ENCODE data around the gene UNG. TPM values are rescaled to one million over a fixed set of nuclear protein-coding genes. Genes with fewer than 3 reads are reported as not detected.

The UNG gene
- polyA plus RNA-seq, 1 donor from 2014 or later: 38.4 TPM

DNA sequence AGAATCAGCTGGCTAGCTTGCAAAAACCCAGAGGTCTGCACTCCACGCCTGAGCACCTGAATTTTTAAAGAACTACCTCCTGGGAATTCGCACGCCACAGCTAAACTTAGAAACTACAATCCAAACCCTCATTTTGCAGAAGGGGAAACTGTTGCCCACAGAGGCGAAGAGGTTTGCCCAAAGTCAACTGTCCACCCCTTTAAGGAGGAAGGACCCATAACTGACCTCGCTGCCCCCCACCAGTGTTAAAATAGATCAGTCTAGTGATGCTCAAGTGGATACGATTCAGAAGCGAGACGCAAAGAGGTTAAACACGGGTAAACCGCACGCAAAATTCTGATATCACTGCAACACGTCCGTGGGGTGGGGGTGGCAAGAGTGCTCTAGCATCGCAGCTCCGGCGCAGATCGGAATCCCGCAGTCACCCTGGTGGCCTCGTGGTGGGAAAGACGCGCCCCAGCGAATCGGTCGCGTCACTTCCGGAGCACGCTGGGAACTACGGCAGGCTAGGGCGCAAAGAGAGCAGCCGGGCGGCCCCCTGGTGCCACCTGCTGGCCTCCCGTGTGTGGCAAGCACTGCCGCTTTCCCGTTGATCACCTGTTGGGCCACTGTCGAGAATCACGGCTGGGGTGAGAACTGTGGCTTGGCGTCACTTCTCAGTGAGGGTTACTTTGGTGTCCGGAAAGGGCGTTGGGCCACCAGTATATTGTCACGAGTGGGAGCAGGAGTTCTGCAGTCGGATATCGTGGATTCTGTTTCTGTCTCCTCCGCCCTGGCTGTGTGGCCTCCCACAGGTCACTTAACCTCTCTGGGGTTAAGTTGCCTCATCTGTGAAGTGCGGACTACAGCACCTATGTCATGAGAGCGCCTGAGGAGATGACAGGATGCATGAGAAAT is 4.1 kb upstream of the UNG start, which contains the start of gene ALKBH2:
TSS of gene ALKBH2 (minus strand) at position 451 of the 897 bp plus-strand sequence. CDS start 686 bp downstream, outside the sequence.
- no peaks in the 10 kb centered on the region for H3K27me3 ChIP-seq (ENCODE audit: insufficient read depth, low read depth, low read length)
- no peaks in the 10 kb centered on the region for H3K9me3 ChIP-seq (ENCODE audit: low read length)
- H3K79me2 ChIP-seq (replicated peaks; ENCODE audit: insufficient read depth, low read length): peaks cover 1% of the 10 kb centered on the region
- H3K4me2 ChIP-seq (ENCODE audit: low read length): peak within 1 kb of the TSS; percentile 90
- H2AFZ ChIP-seq (ENCODE audit: low read depth, low read length): peak within 1 kb of the TSS; percentile 75
- no peaks in the 10 kb centered on the region for H4K20me1 ChIP-seq (ENCODE audit: insufficient read depth)
- peak within 1 kb of the TSS; percentile 41 for H3K27ac ChIP-seq (ENCODE audit: low read length)
- H3K4me3 ChIP-seq (ENCODE audit: low read length): peak within 1 kb of the TSS; percentile 71
- no peaks in the 10 kb centered on the region for H3K36me3 ChIP-seq (ENCODE audit: insufficient read depth, low read length)
- peak within 1 kb of the TSS; percentile 55 for H3K9ac ChIP-seq (ENCODE audit: low read length)
- H3K9me2 ChIP-seq (ENCODE audit: insufficient read depth, low read length): no peaks in the 10 kb centered on the region
- peak; percentile 94 for TF ChIP-seq SMC3 (conservative IDR thresholded peaks at IDR 0.05; ENCODE audit: poor library complexity)
- TF ChIP-seq EP300 (conservative IDR thresholded peaks at IDR 0.05; ENCODE audit: poor library complexity, severe bottlenecking): peak; percentile 73
- peak; percentile 75 for TF ChIP-seq POLR2AphosphoS5 (IDR thresholded peaks at IDR 0.05)
- TF ChIP-seq EZH2 (IDR thresholded peaks at IDR 0.05; ENCODE audit: borderline replicate concordance, insufficient read depth, low read length, poor library complexity, severe bottlenecking): no peak
- TF ChIP-seq MXI1 (conservative IDR thresholded peaks at IDR 0.05; ENCODE audit: poor library complexity, severe bottlenecking): peak; percentile 97
- TF ChIP-seq RAD21 (conservative IDR thresholded peaks at IDR 0.05): peak; percentile 95
- TF ChIP-seq, protein P1, sequence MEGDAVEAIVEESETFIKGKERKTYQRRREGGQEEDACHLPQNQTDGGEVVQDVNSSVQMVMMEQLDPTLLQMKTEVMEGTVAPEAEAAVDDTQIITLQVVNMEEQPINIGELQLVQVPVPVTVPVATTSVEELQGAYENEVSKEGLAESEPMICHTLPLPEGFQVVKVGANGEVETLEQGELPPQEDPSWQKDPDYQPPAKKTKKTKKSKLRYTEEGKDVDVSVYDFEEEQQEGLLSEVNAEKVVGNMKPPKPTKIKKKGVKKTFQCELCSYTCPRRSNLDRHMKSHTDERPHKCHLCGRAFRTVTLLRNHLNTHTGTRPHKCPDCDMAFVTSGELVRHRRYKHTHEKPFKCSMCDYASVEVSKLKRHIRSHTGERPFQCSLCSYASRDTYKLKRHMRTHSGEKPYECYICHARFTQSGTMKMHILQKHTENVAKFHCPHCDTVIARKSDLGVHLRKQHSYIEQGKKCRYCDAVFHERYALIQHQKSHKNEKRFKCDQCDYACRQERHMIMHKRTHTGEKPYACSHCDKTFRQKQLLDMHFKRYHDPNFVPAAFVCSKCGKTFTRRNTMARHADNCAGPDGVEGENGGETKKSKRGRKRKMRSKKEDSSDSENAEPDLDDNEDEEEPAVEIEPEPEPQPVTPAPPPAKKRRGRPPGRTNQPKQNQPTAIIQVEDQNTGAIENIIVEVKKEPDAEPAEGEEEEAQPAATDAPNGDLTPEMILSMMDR (IDR thresholded peaks at IDR 0.05; ENCODE audit: poor library complexity, severe bottlenecking): peak; percentile 99
- TF ChIP-seq TAF1 (IDR thresholded peaks at IDR 0.05; ENCODE audit: low read depth): peak; percentile 72
- TF ChIP-seq, protein P2, sequence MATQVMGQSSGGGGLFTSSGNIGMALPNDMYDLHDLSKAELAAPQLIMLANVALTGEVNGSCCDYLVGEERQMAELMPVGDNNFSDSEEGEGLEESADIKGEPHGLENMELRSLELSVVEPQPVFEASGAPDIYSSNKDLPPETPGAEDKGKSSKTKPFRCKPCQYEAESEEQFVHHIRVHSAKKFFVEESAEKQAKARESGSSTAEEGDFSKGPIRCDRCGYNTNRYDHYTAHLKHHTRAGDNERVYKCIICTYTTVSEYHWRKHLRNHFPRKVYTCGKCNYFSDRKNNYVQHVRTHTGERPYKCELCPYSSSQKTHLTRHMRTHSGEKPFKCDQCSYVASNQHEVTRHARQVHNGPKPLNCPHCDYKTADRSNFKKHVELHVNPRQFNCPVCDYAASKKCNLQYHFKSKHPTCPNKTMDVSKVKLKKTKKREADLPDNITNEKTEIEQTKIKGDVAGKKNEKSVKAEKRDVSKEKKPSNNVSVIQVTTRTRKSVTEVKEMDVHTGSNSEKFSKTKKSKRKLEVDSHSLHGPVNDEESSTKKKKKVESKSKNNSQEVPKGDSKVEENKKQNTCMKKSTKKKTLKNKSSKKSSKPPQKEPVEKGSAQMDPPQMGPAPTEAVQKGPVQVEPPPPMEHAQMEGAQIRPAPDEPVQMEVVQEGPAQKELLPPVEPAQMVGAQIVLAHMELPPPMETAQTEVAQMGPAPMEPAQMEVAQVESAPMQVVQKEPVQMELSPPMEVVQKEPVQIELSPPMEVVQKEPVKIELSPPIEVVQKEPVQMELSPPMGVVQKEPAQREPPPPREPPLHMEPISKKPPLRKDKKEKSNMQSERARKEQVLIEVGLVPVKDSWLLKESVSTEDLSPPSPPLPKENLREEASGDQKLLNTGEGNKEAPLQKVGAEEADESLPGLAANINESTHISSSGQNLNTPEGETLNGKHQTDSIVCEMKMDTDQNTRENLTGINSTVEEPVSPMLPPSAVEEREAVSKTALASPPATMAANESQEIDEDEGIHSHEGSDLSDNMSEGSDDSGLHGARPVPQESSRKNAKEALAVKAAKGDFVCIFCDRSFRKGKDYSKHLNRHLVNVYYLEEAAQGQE (IDR thresholded peaks at IDR 0.05; ENCODE audit: borderline replicate concordance): peak; percentile 25
- H3F3A ChIP-seq (ENCODE audit: insufficient read depth, low read length, poor library complexity, severe bottlenecking): no peaks in the 10 kb centered on the region

DNA sequence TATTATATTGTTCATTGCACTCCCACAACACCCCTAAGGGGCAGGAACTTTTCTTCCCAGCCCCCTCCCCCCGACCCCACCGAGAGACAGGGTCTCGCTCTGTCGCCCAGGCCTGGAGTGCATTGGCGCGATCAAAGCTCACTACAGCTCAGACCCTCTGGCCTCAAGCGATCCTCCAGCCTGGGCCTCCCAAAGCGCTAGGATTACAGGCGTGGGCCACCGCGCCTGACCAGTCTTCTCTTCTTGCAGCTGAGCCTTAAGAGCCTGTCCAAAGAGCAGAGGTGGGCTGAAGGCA is 310 bp upstream of the UNG start:
- TF ChIP-seq TAF1 (IDR thresholded peaks at IDR 0.05; ENCODE audit: low read depth) (no peak), EP300 (conservative IDR thresholded peaks at IDR 0.05; ENCODE audit: poor library complexity, severe bottlenecking) (no peak), POLR2AphosphoS5 (IDR thresholded peaks at IDR 0.05) (no peak)
- Histone ChIP-seq H3K4me3 (ENCODE audit: low read length) (peak overlapping the region; percentile 98), H3F3A (ENCODE audit: insufficient read depth, low read length, poor library complexity, severe bottlenecking) (no peaks in the 10 kb centered on the region), H3K9me3 (ENCODE audit: low read length) (no peaks in the 10 kb centered on the region), H3K79me2 (replicated peaks; ENCODE audit: insufficient read depth, low read length) (peaks cover 25% of the 10 kb centered on the region), H3K9me2 (ENCODE audit: insufficient read depth, low read length) (no peaks in the 10 kb centered on the region), H3K27ac (ENCODE audit: low read length) (no peak overlapping the region), H4K20me1 (ENCODE audit: insufficient read depth) (no peaks in the 10 kb centered on the region), H3K27me3 (ENCODE audit: insufficient read depth, low read depth, low read length) (no peaks in the 10 kb centered on the region), H3K4me2 (ENCODE audit: low read length) (no peak overlapping the region), H3K9ac (ENCODE audit: low read length) (peak overlapping the region; percentile 31), H3K36me3 (ENCODE audit: insufficient read depth, low read length) (no peaks in the 10 kb centered on the region), H2AFZ (ENCODE audit: low read depth, low read length) (no peak overlapping the region)

Data from neural cell (in vitro differentiated cells).